GM21390 (cell line): ENCODE data around the gene MYO10.

Experiments
- ATAC-seq: cut with Tn5 transposase; IDR thresholded peaks from one replicate; pipeline ENCODE4 v1.9.1; 2021; ENCODE audit not compliant: unreplicated experiment

The MYO10 gene

GRCh38 chr5:16819522-16820167, 116.4 kb downstream of the MYO10 start:
- no peak for ATAC-seq

GRCh38 chr5:16815432-16815831, 120.7 kb downstream of the MYO10 start:
- ATAC-seq, result no peak

DNA sequence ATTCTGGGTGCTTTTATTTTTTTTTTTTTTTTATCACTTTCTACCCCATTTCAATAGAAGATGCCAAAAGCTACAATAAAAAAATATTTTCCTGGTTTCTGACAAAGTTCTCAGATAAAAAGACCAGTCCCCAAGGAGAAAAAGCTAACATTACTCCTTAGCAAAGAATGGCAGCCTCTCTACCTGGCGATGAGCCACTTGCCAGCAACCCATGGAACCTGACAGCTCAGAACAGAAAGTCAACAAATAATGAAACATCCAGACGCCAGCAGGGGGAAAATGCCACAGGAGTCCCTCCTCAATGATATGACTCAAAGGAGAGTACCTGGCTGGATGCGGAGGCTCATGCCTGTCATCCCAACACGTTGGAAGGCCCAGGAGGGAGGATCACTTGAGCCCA, 123.2 kb downstream of the MYO10 start:
- ATAC-seq, result no peak

DNA sequence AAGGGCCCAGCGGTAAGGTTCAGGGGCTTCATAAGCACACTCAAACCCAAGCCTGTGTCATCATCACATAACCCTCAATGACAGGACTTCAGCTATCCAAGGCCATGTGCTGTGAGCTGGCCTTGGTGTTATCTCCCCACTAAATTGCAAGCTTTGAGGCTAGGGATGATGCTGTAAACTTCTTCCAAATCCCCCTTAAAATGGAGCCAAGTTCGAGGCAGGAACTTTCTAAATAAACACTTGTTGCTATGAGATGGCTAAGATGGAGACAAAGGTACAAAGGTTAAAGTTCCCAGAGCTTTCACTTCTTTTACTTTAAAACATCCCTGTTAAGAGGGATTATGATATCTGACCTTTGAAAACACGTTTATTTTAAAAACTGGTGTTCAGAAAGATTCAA, 123.6 kb downstream of the MYO10 start:
- ATAC-seq, result no peak

GRCh38 chr5:16810208-16810854, 125.8 kb downstream of the MYO10 start:
- no peak for ATAC-seq

DNA sequence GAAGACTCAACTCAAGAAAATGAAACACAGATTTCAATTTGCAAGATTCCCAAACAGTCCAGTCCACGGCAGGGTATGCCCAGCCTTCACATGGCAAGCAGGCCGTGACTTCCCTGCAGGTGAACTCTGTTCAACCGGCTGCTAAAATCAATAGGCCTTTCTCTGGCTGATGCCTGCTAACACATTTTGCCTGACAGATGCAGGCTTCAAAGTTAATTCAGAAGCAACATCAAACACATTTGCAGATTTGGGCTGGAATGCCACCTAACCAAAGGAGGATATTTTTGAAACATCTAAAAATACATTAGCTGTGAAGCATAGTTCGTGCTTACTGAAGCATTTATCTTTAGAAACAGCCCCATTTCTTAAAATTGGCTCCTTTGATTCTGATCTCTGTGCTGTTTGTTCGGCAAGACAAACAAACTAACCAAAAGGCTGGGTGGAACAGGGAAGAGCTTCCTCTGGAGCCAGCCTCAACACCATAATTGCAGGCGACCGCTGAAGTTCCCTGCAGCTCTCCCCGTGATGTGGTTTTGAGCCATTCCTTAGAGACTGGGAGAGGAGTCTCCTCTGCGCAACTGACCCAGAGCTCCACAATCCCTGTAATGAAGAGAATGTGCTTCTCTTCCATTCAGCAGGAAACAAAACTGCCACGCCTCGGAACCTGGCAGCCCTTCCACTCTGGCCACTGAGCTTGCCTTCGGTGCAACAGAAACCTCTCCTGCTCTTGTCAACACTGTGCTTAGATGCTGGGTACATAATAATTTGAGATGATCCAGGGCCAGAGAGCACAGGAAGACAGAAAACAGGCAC, 126.5 kb downstream of the MYO10 start:
- ATAC-seq, result no peak

GRCh38 chr5:16809010-16809394, 127.1 kb downstream of the MYO10 start:
- ATAC-seq, result no peak

- no peak for ATAC-seq
These were observed 128.1 kb downstream of the MYO10 start for GRCh38 chr5:16808021-16808420.

- ATAC-seq, result no peak
These were observed 128.6 kb downstream of the MYO10 start for GRCh38 chr5:16807547-16807864.

DNA sequence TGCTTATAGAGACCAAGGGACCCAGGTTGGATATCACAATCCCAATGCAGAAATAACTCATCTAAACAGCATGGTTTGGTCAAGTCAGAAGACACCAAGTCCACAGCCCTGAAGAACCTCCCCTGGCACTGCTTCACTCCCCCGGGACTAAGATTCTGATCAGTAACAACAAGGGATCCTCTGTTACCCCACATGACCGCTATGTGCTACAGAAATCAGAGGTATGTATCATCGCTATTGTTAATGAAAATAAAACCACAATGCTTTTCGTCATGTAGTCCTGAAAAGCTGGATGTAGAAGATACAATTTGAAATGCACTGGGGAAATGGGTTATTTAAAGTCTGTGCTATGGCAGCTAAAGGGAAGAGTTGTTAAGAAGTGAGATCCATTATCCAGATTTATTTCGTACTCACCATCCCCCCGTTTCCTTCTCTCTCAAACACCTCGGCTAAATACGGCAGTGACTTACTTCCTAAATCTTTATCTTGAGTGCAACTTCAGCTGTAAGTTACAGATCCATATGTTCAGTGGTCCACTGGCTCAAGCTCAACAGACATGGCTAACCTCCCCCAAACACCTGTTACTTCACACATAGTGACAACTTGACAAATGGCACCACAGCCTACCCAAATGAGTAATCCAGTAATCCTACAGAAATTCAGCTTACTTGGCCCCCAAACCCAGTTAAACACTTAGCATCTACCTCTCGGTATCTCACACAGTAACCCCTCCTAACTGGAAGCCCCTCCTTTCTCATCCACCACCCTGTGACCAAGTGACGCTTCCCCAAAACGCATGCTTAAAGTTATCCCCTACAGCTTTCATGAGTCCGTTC, 129.2 kb downstream of the MYO10 start:
- ATAC-seq, result no peak

DNA sequence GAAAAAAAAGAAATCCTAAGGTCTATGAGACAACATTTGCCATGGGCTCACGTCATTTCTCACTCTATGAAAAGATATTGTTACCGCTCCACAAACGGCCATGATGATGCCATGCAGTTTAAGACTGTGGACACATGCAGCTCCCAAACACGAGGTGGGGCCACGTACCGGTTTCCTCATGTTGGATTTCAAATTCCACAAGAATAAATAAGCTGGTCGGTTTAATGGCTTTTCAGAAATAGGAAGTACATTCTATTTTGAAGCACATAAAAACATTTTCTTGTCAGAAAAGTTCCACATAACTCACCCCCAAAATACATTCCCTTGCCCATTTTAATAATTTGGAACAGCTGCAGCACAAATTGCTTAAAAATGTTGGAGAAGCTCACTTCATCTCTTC, 130.6 kb downstream of the MYO10 start:
- ATAC-seq, result no peak

DNA sequence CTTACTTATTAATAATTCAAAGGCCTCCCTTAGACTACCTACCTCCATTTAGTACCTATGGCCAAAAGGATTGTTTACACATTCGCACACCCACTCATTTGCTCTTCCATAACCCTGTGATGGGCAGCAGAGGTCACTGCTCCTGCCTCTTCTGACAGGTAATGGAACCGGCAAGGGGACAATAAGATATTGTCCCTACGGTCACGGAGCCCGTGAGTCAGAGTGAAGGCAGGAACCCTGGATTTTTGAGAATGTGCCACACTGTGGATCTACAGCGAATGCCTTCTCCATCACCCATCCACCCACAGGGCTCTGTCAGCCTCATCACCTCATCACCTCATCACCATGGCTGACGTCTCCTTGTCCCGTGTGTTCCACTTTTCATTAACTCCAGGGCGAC, 132.3 kb downstream of the MYO10 start:
- ATAC-seq, result no peak

- ATAC-seq, result no peak
These were observed 135.6 kb downstream of the MYO10 start for GRCh38 chr5:16800477-16800876.

DNA sequence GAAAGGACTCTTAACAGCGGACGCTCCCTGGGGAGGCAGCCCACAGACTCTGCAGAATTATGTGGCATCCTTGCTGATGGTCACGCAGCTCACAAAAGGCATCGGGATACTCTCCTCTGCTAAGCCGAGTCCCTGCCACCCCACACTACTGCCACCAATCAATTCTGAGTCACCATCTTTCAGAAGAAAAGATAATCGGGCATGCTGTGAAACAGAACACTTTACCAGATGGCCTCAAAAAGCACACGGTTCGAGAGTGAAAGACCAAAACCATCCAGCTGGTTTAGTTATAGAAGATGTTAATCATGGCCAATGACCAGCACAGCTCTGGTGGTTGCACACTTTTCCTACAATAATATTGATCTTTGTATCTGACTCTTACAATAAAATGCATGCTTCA, 136.3 kb downstream of the MYO10 start:
- no peak for ATAC-seq

- no peak for ATAC-seq
These were observed 138.1 kb downstream of the MYO10 start for GRCh38 chr5:16797951-16798350.

GRCh38 chr5:16794269-16794913, 141.7 kb downstream of the MYO10 start:
- ATAC-seq, result no peak

- ATAC-seq, result no peak
These were observed 143.4 kb downstream of the MYO10 start for GRCh38 chr5:16792598-16793275.

- ATAC-seq, result no peak
These were observed 144.0 kb downstream of the MYO10 start for GRCh38 chr5:16791904-16792597.

GRCh38 chr5:16791036-16791705, 144.9 kb downstream of the MYO10 start:
- ATAC-seq, result peak; percentile 56
